K562 (cell line): ENCODE results near the gene PTPN1. TPM values are rescaled to one million over a fixed set of nuclear protein-coding genes. Genes with fewer than 3 reads are reported as not detected.

Source experiments
- ATAC-seq: fragments of 200-7000 bp; cut with Tn5 transposase; 3 replicates; pipeline ENCODE4 v1.9.1; 2020; ENCODE audit warnings: moderate library complexity
- BruUV-seq: library from RNA; stranded (reverse); fragments of 400-500 nt; replicated peaks from 2 replicates; lab custom pipeline; 2021; lab: Mats Ljungman, UMichigan
- CTCF ChIA-PET: fragments of 300-600 bp; formaldehyde crosslinking; extraction: SDS; loops from one replicate; lab custom pipeline; 2021; ENCODE audit warnings: low intra/inter-chr PET ratio; lab: Yijun Ruan, JAX
- POLR2A ChIA-PET: fragments of 300-600, 350-650 bp; sonication (Branson Sonifier 250); formaldehyde crosslinking; extraction: SDS; loops from one replicate; lab custom pipeline; 2021; ENCODE audit warnings: antibody characterized with exemption, inconsistent platforms; lab: Yijun Ruan, JAX
- DNase-seq, 4 experiments: peaks; one replicate each; pipeline versions ENCODE4 v3.0.0 to v3.0.0-alpha.2; 2011 to 2018; ENCODE audit warnings: low spot score in 3 of 4, mixed read lengths in 3 of 4; ENCODE audit errors: extremely low read depth in 1 of 4
- FAIRE-seq: peaks from 2 replicates; lab custom pipeline; 2011; peaks lifted over from hg19 to GRCh38; lab: Jason Lieb, UNC
- H2AFZ ChIP-seq: 2 replicates; pipeline ENCODE4 v1.6.0; 2011; ENCODE audit warnings: low read depth, low read length, control low read depth, inconsistent platforms
- H3K27ac ChIP-seq: fragments of 200-600 bp; 3 replicates; pipeline ENCODE4 v1.8.0; 2011; ENCODE audit warnings: low read depth, mild to moderate bottlenecking, control low read depth, inconsistent platforms, low read length, moderate library complexity, mixed read lengths; ENCODE audit errors: extremely low read depth
- H3K27me3 ChIP-seq, 2 experiments: fragments of 300-600 bp in 1 of 2; 2 replicates in 1 of 2; 3 replicates in 1 of 2; pipeline versions ENCODE4 v1.6.0 to v1.8.0; 2011; ENCODE audit warnings: inconsistent platforms in 2 of 2, low read length in 2 of 2, mild to moderate bottlenecking in 1 of 2, mixed read lengths in 1 of 2, moderate library complexity in 1 of 2; ENCODE audit not compliant: control insufficient read depth in 2 of 2, insufficient read depth in 2 of 2
- H3K36me3 ChIP-seq: fragments of 300-600 bp; 3 replicates; pipeline ENCODE4 v1.8.0; 2011; ENCODE audit warnings: mild to moderate bottlenecking, low read length, inconsistent platforms; ENCODE audit not compliant: control insufficient read depth, insufficient read depth
- H3K4me1 ChIP-seq, 2 experiments: fragments of 200-600 bp in 1 of 2; replicated peaks in 1 of 2; 2 replicates in 1 of 2; 3 replicates in 1 of 2; pipeline versions ENCODE4 v1.5.1 to v1.8.0; 2011; ENCODE audit warnings: inconsistent platforms in 2 of 2, low read length in 2 of 2, mild to moderate bottlenecking in 1 of 2, mixed read lengths in 1 of 2, moderate library complexity in 1 of 2; ENCODE audit not compliant: control insufficient read depth in 2 of 2, insufficient read depth in 2 of 2
- H3K4me2 ChIP-seq: 2 replicates; pipeline ENCODE4 v1.6.1; 2011; ENCODE audit warnings: low read length, control low read depth, inconsistent platforms, mixed read lengths; ENCODE audit not compliant: insufficient read depth
- H3K4me3 ChIP-seq: fragments of 200-600 bp; sonication (generic), shearing (Covaris generic); 2 replicates; pipeline ENCODE4 v1.5.1; 2016; ENCODE audit warnings: control low read depth, inconsistent platforms
- H3K79me2 ChIP-seq: fragments of 200-600 bp; 3 replicates; pipeline ENCODE4 v1.8.0; 2011; ENCODE audit warnings: low read length, inconsistent platforms; ENCODE audit not compliant: control insufficient read depth, insufficient read depth
- H3K9ac ChIP-seq, 2 experiments: 2 replicates each; pipeline versions ENCODE4 v1.6.0 to v1.6.1; 2011; ENCODE audit warnings: low read depth in 2 of 2, low read length in 2 of 2, control low read depth in 1 of 2, inconsistent platforms in 1 of 2, mild to moderate bottlenecking in 1 of 2, mixed read lengths in 1 of 2; ENCODE audit not compliant: insufficient read depth in 1 of 2
- H3K9me1 ChIP-seq: one replicate; pipeline ENCODE4 v1.6.0; 2011; ENCODE audit warnings: inconsistent platforms, mild to moderate bottlenecking, low read length, moderate library complexity; ENCODE audit not compliant: control insufficient read depth, insufficient read depth
- H3K9me3 ChIP-seq: replicated peaks from 2 replicates; pipeline ENCODE4 v1.5.1; 2011; ENCODE audit warnings: low read depth, low read length, inconsistent platforms; ENCODE audit not compliant: control insufficient read depth, insufficient read depth
- H4K20me1 ChIP-seq: replicated peaks from 2 replicates; pipeline ENCODE4 v1.6.1; 2011; ENCODE audit warnings: low read length, inconsistent platforms, mixed read lengths; ENCODE audit not compliant: control insufficient read depth, insufficient read depth
- CCAR2 ChIP-seq: fragments of 200-400 bp; formaldehyde crosslinking; IDR thresholded peaks from 2 replicates; pipeline ENCODE4 v1.6.1; 2017; ENCODE audit warnings: mild to moderate bottlenecking, low read depth, low read length
- EHMT2 ChIP-seq: fragments of 450-650 bp; IDR thresholded peaks from 2 replicates; pipeline ENCODE4 v1.6.1; 2018; ENCODE audit warnings: antibody characterized with exemption
- ESRRA ChIP-seq: fragments of 450-650 bp; IDR thresholded peaks from 2 replicates; pipeline ENCODE4 v1.6.1; 2014; ENCODE audit warnings: low read depth, mild to moderate bottlenecking, moderate library complexity, borderline replicate concordance
- ESRRB ChIP-seq: fragments of 250-450 bp; sonication (Bioruptor Pico); IDR thresholded peaks from 2 replicates; pipeline ENCODE4 v1.5.0; 2020; ENCODE audit warnings: mild to moderate bottlenecking, moderate library complexity, borderline replicate concordance
- FOXK1 ChIP-seq: sonication (generic); formaldehyde crosslinking; IDR thresholded peaks from 2 replicates; pipeline ENCODE4 v1.8.0; 2022; ENCODE audit warnings: missing genetic modification reagents, mild to moderate bottlenecking, borderline replicate concordance
- IFI16 ChIP-seq: fragments of 250-450 bp; sonication (Bioruptor Pico); IDR thresholded peaks from 2 replicates; pipeline ENCODE4 v2.1.2; 2022; ENCODE audit warnings: mild to moderate bottlenecking, inconsistent platforms
- RNF219 ChIP-seq: fragments of 250-450 bp; sonication (Bioruptor Pico); IDR thresholded peaks from 2 replicates; pipeline ENCODE4 v1.5.0; 2022; ENCODE audit warnings: mild to moderate bottlenecking
- WGBS: fragments of 100-300 bp; shearing (Covaris generic); methylation state at CpG from one replicate; pipeline ENCODE4 v1.1.6; 2016; ENCODE audit warnings: low coverage, mixed read lengths; ENCODE audit not compliant: insufficient coverage; ENCODE audit errors: missing lambda C conversion rate; 5-methylcytosine and 5-hydroxymethylcytosine counted together
- in situ Hi-C: fragments of 300-500 bp; cut with MboI; formaldehyde crosslinking; loops from 4 replicates; pipeline ENCODE4 v1.15.0; 2018; ENCODE audit warnings: inconsistent platforms, mixed read lengths
- intact Hi-C: fragments of 100-400 bp; cut with micrococcal nuclease; formaldehyde crosslinking; loops from 2 replicates; pipeline ENCODE4 v1.14.2; 2022
- polyA plus RNA-seq, 8 experiments: library from polyadenylated mRNA; depleted of rRNA in 4 of 8; stranded (reverse) in 5 of 8; unstranded in 3 of 8; fragments of >200 nt; fragmentation: Nextera tagmentation in 2 of 8; fragmentation: Illumina TruSeq in 1 of 8; extraction: Ambion mirVana in 2 of 8; extraction: Trizol in 1 of 8; gene quantifications; 2 replicates each; pipeline versions ENCODE4 v1.2.1 to v1.2.3, GENCODE V29; 2011 to 2014; ENCODE audit warnings: inconsistent platforms in 1 of 8, missing spikeins in 1 of 8
- total RNA-seq, 7 experiments: library from RNA; depleted of rRNA in 6 of 7; stranded (reverse); fragments of >200 nt in 6 of 7; fragmentation: Illumina TruSeq in 2 of 7; extraction: Trizol in 2 of 7; gene quantifications; 2 replicates each; pipeline versions ENCODE4 v1.2.1 to v1.2.3, GENCODE V29; 2011 to 2021; ENCODE audit warnings: low replicate concordance in 1 of 7

Gene PTPN1
- total and polyA plus RNA-seq, 9 of the 15 experiments (the other 6 are each of a cell fraction or from before 2014, with no cell fraction given) = 11.0 to 85.3 (median 54.0) TPM

- Histone ChIP-seq H3K27ac (0 out of 3 replicates have a peak overlapping the region, but pooled peaks have one; percentile 12), H3K9me3 (no peaks in the 10 kb centered on the region), H3K4me3 (no peak overlapping the region), H3K4me2 (no peak overlapping the region), H4K20me1 (no peaks in the 10 kb centered on the region; the same call in 1 of the 2 replicates), H2AFZ (no peak overlapping the region), H3K79me2 (peaks cover 62% of the 10 kb centered on the region), H3K27me3 (no peaks in the 10 kb centered on the region), H3K9me1 (no peaks in the 10 kb centered on the region), H3K36me3 (peaks cover 55% of the 10 kb centered on the region), H3K4me1 (peaks cover 4 to 7% of the 10 kb centered on the region in 2 experiments; a peak in 4 of 5 replicates), H3K9ac (0 out of 4 replicates have a peak overlapping the region, but pooled peaks of 1 of the 2 experiments have one; percentile 5)
- ATAC-seq (no peak), FAIRE-seq (no peak), DNase-seq (no peak)
- intact Hi-C loops (loop anchor here (2.0 kb wide), 1 partner anchor 47 kb away; no protein-coding TSS in a partner anchor), in situ Hi-C loops (no loop called here)
- POLR2A ChIA-PET = interaction anchor here (1.0 kb wide), 1 partner anchor 8 kb away, joined by 4 read pairs; no protein-coding TSS in a partner anchor
- no TSS peak for BruUV-seq
- WGBS = 87% methylated on average over 8 of the region's 8 CpGs
- CTCF ChIA-PET = no interaction called here
- TF ChIP-seq EHMT2 = no peak
- TF ChIP-seq RNF219 (CRISPR knock-in tag) = no peak
- no peak for TF ChIP-seq IFI16 (CRISPR knock-in tag)
- TF ChIP-seq ESRRA = no peak
- no peak for TF ChIP-seq FOXK1 (CRISPR knock-in tag)
- no peak for TF ChIP-seq ESRRB (CRISPR knock-in tag)
- no peak for TF ChIP-seq CCAR2
Measured at GRCh38 chr20:50559856-50560638, 49.9 kb downstream of the PTPN1 start.
